NCI-H1092 (cell line): Measurements from ENCODE around the gene RPS6KA5.
"Not testable (repeated sequence)": the region's sequence is repeated elsewhere in the genome, so short reads cannot be mapped to it uniquely, and the experiment has no call there.

Experiments
- DNase-seq: peaks from one replicate; lab custom pipeline; 2025; lab: John Stamatoyannopoulos, UW

The RPS6KA5 gene

GRCh38 chr14:91067186-91067585 is 6.7 kb upstream of the RPS6KA5 start:
- no peak for DNase-seq

GRCh38 chr14:91065266-91065665 is 4.8 kb upstream of the RPS6KA5 start:
- no peak for DNase-seq

- DNase-seq, result no peak
Measured at GRCh38 chr14:91063119-91063518, 2.7 kb upstream of the RPS6KA5 start.

GRCh38 chr14:91062600-91062999 is 2.2 kb upstream of the RPS6KA5 start:
- no peak for DNase-seq

- no peak for DNase-seq
Measured at GRCh38 chr14:91061056-91061887, 831 bp upstream of the RPS6KA5 start.

- no peak for DNase-seq
Measured at GRCh38 chr14:91059576-91060350, 678 bp downstream of the RPS6KA5 start.

GRCh38 chr14:91058042-91058581 is 2.3 kb downstream of the RPS6KA5 start:
- DNase-seq, result no peak

- no peak for DNase-seq
Measured at GRCh38 chr14:91056361-91056760, 4.1 kb downstream of the RPS6KA5 start.

- DNase-seq, result no peak
Measured at GRCh38 chr14:91055016-91055415, 5.4 kb downstream of the RPS6KA5 start.

GRCh38 chr14:91048676-91049075 is 11.8 kb downstream of the RPS6KA5 start:
- no peak for DNase-seq

- no peak for DNase-seq
Measured at GRCh38 chr14:91048265-91048664, 12.2 kb downstream of the RPS6KA5 start.

- no peak for DNase-seq
Measured at GRCh38 chr14:91047174-91047753, 13.2 kb downstream of the RPS6KA5 start.

- DNase-seq, result no peak
Measured at GRCh38 chr14:91046488-91047072, 13.9 kb downstream of the RPS6KA5 start.

- DNase-seq, result no peak
Measured at GRCh38 chr14:91041450-91041849, 19.0 kb downstream of the RPS6KA5 start.

GRCh38 chr14:91040545-91040944 is 19.9 kb downstream of the RPS6KA5 start:
- no peak for DNase-seq

- no peak for DNase-seq
Measured at GRCh38 chr14:91038439-91038838, 22.0 kb downstream of the RPS6KA5 start.

- DNase-seq, result no peak
Measured at GRCh38 chr14:91036741-91037469, 23.5 kb downstream of the RPS6KA5 start.

GRCh38 chr14:91035855-91036254 is 24.6 kb downstream of the RPS6KA5 start:
- DNase-seq, result no peak

GRCh38 chr14:91034379-91034778 is 26.1 kb downstream of the RPS6KA5 start:
- not testable (repeated sequence) for DNase-seq

GRCh38 chr14:91032248-91032647 is 28.2 kb downstream of the RPS6KA5 start:
- DNase-seq, result no peak

- no peak for DNase-seq
Measured at GRCh38 chr14:91031666-91032065, 28.8 kb downstream of the RPS6KA5 start.
